DMS53 treated with DMSO at 0.1 percent for 48 hours (cell line): ENCODE data around the gene MLXIP.

ENCODE experiments used
- DNase-seq: peaks from one replicate; lab custom pipeline; 2025; ENCODE audit not compliant: unreplicated experiment; lab: John Stamatoyannopoulos, UW

MLXIP gene

DNA sequence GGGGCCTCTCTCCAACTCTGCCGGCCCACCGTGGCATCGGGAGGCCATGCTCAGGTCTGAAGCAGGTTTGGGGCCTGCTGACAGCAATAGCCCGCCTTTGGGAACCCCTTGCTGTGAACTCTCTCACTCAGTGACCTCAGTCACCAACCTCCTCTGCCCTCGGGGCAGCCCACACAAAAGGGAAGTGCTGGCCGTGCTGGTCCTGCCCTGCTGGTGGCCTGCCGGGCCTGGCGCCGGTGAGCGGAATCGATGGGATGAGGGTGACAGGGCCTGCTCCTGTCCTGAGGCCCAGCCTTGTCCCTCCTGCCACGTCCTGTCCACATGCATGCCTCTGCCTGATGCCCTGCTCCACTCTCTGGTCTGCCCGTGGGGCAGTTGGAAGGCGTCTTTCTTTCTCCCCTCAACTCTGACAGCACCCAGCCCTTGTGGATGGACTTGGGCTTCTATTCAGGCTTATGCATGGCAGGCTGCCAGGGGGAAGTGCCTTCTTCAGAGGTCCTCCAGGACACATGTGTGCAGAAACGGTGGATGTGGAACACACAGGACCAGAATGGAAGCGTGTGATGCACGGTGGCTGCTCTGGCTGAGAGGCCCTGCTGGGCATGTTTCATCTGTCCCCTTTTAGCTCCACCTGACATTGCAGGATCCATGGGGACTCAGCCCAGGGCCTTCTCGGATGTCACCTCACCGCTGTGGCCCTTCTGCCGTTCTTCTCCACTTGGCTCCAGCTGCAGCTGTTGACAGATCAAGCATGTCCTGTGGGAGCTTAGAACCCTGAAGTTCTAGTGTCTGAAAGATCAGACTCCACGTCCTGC lies 63.6 kb downstream of the MLXIP start:
- DNase-seq = no peak

DNA sequence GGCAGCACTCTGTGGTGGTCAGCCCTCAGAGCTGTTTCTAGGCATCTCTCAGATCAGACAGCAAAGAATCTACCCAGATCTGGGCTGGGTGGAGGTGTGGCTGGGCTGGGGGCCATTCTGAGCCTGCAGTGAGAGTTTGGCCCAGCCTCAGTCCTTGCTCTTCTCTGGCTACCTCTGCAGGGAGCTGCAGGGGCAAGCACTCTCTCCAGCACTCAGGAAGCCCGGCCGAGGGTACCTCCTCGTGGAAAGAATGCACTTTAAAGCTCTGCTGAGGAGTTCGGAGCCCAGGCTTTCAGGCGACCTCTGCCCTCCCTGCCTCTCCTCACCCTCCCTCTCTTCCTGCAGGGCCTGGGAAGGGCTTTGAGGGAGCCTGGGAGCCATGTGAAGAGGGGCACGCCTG lies 64.3 kb downstream of the MLXIP start:
- DNase-seq = no peak

DNA sequence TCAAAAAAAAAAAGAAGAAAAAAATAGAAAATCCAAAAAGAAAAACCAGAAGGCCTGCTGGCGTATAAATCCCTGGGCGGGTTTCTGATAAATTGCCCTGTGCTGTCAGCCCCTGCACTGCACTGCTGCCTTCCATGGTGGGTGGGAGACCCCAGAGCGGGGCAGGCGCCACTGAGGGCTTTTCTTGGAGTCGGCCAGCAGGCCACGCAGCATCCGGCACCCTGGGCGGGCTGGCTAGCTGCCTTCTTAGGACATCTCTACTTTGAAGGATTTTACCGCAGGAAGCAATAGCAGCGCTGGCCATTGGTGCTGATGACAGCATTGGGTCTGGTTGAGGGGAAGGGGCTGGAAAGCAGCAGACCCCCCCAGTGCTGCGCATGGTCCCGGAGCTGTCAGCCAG lies 66.3 kb downstream of the MLXIP start:
- DNase-seq = no peak

DNA sequence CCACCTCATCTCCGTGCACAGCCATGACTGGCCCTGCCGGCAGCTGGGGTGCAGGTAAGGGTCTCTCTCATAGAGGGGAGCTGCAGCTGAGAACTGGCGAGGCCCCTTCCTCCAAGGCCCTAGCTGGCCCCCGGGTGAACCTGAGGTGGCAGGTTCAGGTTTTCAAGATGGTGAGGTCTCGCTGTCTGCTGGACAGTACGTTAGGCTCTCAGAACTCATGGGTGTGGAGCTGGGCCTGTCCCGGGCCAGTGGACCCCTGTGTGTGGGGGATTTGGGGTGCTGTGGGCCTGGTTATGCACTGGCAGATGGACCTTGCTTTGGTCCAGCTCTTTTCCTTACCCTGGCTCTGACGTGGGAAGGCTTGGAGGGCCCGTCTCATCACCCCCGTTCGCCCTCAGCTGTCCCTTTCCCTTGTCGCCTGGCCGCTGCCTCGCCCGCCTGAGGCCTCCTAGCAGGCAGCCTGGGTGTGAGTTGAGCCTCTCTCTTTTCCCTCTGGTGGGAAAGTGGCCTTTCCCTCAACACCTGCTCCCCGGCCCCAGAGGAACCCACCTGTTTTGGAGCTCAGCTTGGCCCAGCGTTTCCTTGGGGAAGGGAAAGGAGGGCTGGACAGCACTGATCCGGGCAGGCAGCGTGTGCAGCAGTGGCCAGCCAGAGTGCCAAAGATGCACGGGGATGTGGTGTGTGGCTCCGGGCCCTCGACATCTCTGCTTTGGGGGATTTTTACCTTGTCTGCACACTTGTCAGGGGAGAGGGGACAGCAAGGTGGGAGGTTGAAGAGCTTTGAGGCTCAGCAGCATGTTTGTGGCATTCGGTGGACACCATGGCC lies 67.2 kb downstream of the MLXIP start:
- DNase-seq = no peak

DNA sequence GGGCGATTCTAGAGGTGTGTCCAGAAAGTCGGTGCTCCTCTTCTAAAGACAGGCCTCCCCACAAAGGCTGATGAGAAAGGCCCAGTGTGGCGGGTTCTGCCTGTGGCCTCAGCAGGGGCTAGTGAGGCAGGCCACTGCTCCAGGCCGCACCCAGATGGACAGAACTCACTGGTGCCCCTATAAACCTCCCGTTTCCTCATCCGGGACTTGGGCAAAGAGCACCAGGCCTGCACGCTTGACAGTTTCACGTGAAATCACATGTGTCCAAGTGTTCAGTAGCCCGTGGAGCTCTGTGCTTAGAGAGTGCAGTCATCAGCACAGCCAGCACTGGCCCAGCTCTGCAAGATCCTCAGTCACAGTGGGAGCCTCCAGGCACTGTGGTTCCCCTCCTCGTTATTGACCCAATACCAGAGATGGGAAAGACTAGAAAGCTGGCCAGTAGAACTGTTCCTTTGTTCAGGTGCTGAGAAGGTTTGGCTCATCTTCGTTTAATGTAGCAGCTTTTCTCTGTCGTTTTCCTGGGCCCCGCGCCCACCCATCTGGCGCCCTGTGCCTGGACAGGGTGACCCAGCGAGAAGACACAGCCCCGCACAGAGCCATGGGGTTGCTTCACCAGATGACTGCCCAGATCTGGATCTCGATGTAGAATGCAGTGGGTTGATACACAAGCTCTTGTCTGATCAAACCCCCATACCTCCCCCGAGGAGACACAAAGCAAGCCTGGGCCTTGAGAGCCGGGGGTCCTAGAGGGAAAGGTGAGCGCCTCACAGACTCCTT lies 69.1 kb downstream of the MLXIP start:
- no peak for DNase-seq

DNA sequence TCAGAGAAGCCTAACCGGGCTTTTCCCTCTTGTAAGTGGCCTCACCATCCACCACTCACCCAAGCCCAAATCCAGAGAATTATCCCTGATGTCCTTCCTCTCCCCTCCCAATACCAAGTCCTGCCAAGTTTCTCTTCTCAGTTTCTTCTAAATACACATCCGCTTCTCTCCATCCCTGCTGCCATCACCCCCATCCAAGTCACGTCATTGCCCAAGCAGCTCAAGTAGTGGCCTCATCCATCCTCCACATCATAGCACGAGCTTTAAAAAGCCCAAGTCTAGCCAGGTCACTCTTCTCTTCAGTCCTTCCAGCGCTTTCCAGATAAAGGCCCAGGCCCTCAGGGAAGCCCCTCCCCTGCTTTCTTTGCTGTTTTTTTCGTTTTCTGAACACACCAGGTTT lies 70.1 kb downstream of the MLXIP start:
- DNase-seq = no peak

DNA sequence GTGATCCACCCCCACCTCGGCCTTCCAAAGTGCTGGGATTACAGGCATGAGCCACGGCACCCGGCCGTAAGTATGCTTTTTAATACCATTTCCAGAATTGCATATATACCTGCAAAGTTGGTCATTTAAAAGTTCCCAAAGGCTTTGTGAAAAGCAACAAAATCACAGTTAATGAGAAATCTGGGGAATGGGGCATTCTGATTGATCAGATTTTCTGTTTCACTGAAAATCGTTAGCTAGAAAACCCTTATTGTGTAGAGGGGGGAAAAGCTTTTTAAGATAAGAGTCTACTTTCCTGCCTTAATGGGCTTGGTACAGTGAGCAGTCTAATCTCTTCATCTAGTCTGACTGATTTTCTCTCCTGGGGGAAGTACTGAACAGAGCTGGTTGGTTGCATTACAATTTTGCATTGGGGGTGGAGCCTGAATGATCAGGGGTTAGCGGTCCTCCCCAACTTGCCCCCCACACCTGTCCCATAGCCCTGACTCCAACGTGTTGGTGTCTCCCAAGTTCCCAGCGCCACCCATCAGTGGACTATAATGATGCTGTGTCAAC lies 71.6 kb downstream of the MLXIP start:
- DNase-seq = no peak

DNA sequence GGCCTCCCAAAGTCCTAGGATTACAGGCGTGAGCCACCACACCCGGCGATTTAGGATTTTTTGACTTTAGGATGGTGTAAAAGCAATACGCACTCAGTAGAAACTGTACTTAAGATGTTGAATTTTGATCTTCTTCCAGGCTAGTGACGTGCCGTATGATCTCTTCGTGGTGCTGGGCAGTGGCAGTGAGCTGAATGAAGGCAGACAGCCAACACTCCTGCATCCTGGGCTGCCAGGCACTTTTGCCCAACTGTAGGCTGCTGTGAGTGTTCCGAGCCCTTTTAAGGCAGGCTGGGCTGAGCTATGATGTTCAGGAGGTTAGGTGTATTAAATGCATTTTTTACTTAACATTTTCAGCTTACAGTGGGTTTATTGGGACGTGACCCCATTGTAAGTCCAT lies 74.2 kb downstream of the MLXIP start:
- no peak for DNase-seq

GRCh38 chr12:122155705-122156104 lies 77.1 kb downstream of the MLXIP start:
- DNase-seq = no peak

DNA sequence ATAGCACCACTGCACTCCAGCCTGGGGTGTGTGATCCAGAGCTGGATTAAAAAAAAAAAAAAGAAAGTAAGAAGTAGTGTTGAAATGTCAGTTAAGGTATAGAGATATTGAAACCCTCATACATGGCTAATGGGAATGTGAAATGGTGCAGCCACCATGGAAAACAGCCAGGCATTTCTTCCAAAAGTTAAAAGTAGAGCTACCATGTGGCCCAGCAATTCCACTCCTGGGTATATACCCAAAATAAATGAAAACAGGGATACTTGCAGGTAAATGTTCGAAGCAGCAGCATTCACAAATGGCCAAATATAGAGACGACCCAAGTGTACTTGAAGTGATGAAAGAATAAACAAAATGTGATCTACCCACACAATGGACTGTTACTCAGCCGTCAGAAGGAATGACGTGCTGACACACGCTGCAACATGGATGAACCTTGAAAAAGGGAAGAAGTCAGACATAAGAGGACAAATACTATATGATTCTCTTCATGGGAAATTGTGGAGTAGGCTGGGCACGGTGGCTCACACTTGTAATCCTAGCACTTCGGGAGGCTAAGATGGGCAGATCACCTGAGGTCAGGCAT lies 80.2 kb downstream of the MLXIP start:
- DNase-seq = no peak

DNA sequence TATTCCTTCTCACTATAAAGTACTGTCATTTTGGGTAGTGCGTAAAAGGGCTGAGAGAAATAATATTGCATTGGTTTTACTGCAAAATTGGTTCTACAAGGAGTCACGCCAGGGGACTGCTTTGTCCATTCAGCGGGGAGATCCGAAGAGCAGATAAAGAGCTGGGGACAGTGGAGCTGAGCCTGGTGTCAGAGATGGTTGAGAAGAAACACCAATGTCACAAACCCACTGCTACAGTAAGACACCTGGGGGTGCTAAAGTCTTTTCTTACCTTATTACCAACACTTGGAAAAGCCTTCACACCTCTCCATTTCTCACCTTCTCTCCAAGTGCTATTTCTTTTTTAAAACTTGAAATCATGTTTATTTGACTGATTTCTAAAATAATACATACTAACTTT lies 81.3 kb downstream of the MLXIP start:
- no peak for DNase-seq

GRCh38 chr12:122160761-122161160 lies 82.2 kb downstream of the MLXIP start:
- DNase-seq = no peak

GRCh38 chr12:122161682-122162081 lies 83.1 kb downstream of the MLXIP start:
- no peak for DNase-seq

DNA sequence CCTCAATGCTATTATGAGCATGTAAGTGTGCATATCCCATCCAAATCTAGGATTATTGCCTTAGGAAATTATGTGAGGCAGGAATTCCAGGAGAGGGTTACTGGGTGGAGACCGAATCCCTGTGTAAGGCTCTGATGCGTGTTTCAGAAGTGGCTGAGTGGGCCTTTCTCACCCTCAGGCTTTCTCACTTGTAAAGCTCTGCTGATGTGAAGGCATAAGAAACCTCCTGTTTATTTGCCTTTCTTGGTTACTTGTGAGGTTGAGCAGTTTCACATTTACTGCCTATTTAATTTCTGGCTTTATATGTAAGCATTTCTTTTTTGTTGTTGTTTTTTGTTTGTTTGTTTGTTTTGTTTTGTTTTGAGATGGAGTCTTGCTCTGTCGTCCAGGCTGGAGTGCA lies 84.4 kb downstream of the MLXIP start:
- no peak for DNase-seq

DNA sequence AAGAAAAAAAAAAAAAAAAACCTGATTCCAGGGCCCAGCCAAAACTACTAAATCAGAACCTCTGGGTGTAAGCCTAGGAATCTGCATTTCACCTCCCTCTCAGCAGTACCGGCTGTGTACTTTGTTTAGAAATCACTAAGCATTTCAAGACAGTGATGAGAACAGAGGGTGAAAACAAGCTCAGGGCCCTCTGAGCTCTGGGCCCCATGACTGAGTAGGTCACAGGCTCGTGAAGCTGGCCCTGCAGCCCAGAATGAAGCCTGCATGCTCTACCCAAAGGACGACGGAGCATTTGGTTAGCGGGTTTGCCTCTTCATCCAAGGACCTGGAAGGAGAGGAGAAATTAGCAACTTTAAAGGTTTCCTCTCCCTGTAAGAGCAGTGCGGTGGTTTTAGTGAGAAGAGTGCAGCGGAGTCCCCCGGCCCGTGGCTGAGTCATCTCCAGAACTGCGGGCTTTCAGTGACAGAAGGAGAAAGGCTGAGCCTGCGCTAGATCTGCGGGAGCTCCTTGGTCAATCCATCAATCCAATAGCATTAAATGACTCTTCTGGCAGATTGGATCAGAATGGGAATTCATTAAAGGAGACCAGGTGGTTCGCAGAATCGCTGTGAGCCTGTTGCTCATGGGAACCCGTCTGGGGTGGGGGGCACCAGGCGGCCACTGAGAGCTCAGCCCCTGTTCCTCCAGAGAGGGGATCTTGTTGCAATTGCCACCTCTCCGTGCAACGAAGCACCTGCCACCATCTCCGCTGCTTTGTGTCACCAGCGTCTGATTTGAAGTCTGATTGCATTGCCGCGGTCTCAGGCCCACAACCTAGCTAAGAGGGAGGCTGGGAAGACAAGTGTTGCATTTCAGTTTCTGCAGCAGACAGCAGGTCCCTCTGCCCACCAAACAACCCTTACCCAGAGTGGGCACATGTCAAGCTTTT lies 88.1 kb downstream of the MLXIP start:
- no peak for DNase-seq

DNA sequence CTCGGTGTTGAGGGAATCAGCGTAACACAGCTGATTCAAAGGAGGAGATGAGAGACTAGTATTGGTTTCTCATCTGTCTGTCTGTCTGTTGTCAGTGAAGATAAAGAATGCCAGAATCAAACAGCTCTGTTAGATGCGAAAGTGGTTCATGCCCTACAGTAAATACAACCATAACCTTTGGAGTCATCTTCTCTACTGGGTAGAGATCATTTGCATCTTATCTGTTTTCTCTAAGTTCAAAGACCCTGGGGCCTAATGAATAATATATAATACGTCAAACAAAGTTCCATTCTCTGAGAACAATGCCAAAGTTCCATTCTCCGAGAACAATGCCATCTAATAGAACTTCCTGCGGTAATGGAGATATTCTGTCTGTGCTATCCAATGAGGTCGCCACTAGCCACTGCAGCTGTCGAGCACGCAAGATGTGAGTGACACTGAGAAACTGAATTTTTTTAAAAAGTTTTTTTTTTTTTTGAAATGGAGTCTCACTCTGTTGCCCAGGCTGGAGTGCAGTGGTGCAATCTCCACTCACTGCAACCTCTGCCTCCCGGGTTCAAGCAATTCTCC lies 88.9 kb downstream of the MLXIP start:
- DNase-seq = no peak

- no peak for DNase-seq
These were observed 89.9 kb downstream of the MLXIP start for GRCh38 chr12:122168492-122168891.

GRCh38 chr12:122171399-122171798 lies 92.8 kb downstream of the MLXIP start:
- no peak for DNase-seq

DNA sequence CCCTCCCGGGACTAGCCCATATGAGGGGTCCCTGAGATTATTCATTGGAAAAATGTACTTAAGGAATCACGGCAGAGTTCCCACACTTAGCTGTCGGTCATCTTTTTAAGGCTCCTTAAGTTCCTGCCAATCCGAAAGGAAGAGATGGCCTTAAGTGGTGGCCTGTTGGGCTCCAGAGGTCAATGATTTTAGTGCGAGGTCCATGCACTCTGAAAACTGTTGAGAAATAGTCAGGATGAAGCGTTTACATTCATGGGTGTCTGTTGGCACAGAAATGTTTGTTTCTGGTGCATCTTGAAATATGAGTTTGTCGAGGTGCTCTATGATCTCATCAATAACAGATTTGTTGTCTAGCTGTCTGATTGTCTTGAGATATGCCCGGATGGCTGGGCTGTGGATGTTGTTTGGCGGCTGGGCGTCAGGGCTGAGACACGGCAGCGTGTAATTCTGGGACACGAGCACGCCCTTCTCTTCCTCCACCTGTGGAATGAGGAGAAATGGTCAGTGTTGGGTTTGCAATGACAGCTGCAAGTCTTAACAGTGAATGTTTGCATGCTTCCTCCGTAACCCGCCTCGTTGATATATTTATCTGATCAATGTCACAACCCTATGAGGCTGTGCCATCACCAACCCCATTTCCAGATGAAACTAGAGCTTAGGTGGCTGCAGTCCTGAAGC lies 93.8 kb downstream of the MLXIP start:
- no peak for DNase-seq
